CD4-positive, alpha-beta T cell (primary cell): ENCODE results near the gene TNK2. TPM values are rescaled to one million over a fixed set of nuclear protein-coding genes. Genes with fewer than 3 reads are reported as not detected.
"Not testable (repeated sequence)": the region's sequence is repeated elsewhere in the genome, so short reads cannot be mapped to it uniquely, and the experiment has no call there.

Source experiments
- ATAC-seq: fragments of 200-7000 bp; cut with Tn5 transposase; one replicate; pipeline ENCODE4 v1.10.0; 2022; ENCODE audit warnings: mild to moderate bottlenecking; ENCODE audit not compliant: poor library complexity
- CTCF ChIA-PET: fragments of 350-600 bp; sonication (Branson Sonifier 250); formaldehyde crosslinking; loops from one replicate; lab custom pipeline; 2021; ENCODE audit warnings: antibody characterized with exemption, inconsistent platforms; lab: Charles Lee
- POLR2A ChIA-PET: fragments of 350-600 bp; sonication (Branson Sonifier 250); formaldehyde crosslinking; loops from one replicate; lab custom pipeline; 2021; ENCODE audit warnings: antibody characterized with exemption, inconsistent platforms; lab: Charles Lee
- DNase-seq, 14 experiments: peaks; one replicate each; pipeline ENCODE4 v3.0.0-alpha.2; 2013 to 2020; ENCODE audit warnings: mixed read lengths in 2 of 14
- H3K27ac ChIP-seq, 2 donors: one replicate each; pipeline versions ENCODE4 v1.5.1 to v1.7.0; 2013; ENCODE audit warnings: low read length in 2 of 2, low read depth in 1 of 2, mild to moderate bottlenecking in 1 of 2
- H3K27me3 ChIP-seq, 2 experiments: 1 replicate in 1 of 2; 2 replicates in 1 of 2; pipeline versions ENCODE4 v1.6.1 to v1.7.0; 2013; ENCODE audit warnings: low read length in 2 of 2, control low read depth in 1 of 2, mild to moderate bottlenecking in 1 of 2, moderate library complexity in 1 of 2; ENCODE audit not compliant: insufficient read depth in 2 of 2, control insufficient read depth in 1 of 2
- H3K36me3 ChIP-seq: one replicate; pipeline ENCODE4 v1.6.1; 2013; ENCODE audit warnings: low read length, control low read depth; ENCODE audit not compliant: insufficient read depth
- H3K4me1 ChIP-seq: one replicate; pipeline ENCODE4 v1.6.1; 2013; ENCODE audit warnings: low read length, control low read depth; ENCODE audit not compliant: insufficient read depth
- H3K4me3 ChIP-seq: one replicate; pipeline ENCODE4 v1.5.1; 2013; ENCODE audit warnings: mild to moderate bottlenecking, low read length, moderate library complexity
- H3K9me3 ChIP-seq, 2 experiments: 1 replicate in 1 of 2; 2 replicates in 1 of 2; pipeline versions ENCODE4 v1.6.1 to v1.7.0; 2013; ENCODE audit warnings: low read length in 2 of 2, mild to moderate bottlenecking in 2 of 2, control low read depth in 1 of 2, moderate library complexity in 1 of 2; ENCODE audit not compliant: control insufficient read depth in 1 of 2, insufficient read depth in 1 of 2
- H3K27ac Mint-ChIP-seq: one replicate; pipeline ENCODE4 v1.8.0; 2020; ENCODE audit warnings: mixed read lengths
- H3K27me3 Mint-ChIP-seq: one replicate; pipeline ENCODE4 v1.8.0; 2021; ENCODE audit warnings: mixed read lengths
- H3K36me3 Mint-ChIP-seq: one replicate; pipeline ENCODE4 v1.8.0; 2021; ENCODE audit warnings: low read depth, mixed read lengths
- H3K4me1 Mint-ChIP-seq: one replicate; pipeline ENCODE4 v1.8.0; 2021; ENCODE audit warnings: low read depth, mixed read lengths
- H3K4me3 Mint-ChIP-seq: one replicate; pipeline ENCODE4 v1.8.0; 2020; ENCODE audit warnings: mild to moderate bottlenecking, mixed read lengths
- H3K9me3 Mint-ChIP-seq: one replicate; pipeline ENCODE4 v1.8.0; 2020; ENCODE audit warnings: mixed read lengths
- CTCF ChIP-seq: fragments of 200-600 bp; IDR thresholded peaks from one replicate; pipeline ENCODE4 v1.8.0; 2022; ENCODE audit warnings: antibody characterized with exemption, mild to moderate bottlenecking
- intact Hi-C, 2 experiments: fragments of 100-400 bp; cut with DNase I in 1 of 2; cut with micrococcal nuclease in 1 of 2; formaldehyde crosslinking; loops; one replicate each; pipeline versions ENCODE4 v1.15.1 to v1.9.0; 2023 to 2025; cut with DNase I, micrococcal nuclease
- total RNA-seq, 174 experiments: library from RNA in 2 of 174; stranded (reverse) in 2 of 174; gene quantifications; one replicate each; pipeline ENCODE4 v1.2.3 and lab custom pipeline; 2021 to 2026

TNK2 gene
- total RNA-seq, 2 experiments from 2014 or later: 161 to 171 TPM

DNA sequence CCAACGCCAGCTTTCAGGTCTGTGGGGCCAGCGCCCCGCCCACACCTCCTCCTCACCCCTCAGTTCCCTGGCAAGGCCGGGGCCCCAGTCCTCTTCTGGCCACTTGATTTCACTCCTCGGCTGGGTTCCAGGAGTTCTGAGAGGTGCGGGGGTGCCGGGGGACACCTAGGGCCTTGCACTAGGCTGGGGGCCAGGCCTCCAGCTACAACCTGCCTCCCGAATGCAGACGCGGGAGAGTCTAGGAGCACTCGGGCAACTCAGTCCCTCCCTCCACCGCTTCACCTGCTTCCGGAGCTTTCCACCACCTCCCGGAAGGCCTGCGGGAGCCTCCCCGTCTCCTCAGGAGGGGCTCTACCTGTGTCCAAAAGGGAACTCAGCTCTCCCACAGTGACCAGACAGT lies 35.6 kb downstream of the TNK2 start:
- no peaks in the 10 kb centered on the region for H3K27me3 ChIP-seq
- no peak overlapping the region for H3K4me3 ChIP-seq
- CTCF ChIA-PET: interaction anchor here (0.7 kb wide), 1 partner anchor 13 kb away, joined by 3 read pairs; no protein-coding TSS in a partner anchor
- peaks cover 17% of the 10 kb centered on the region for H3K4me1 ChIP-seq
- POLR2A ChIA-PET: no interaction called here
- no peak for TF ChIP-seq CTCF
- no peaks in the 10 kb centered on the region for H3K4me1 Mint-ChIP-seq
- no peak overlapping the region for H3K27ac ChIP-seq
- no peaks in the 10 kb centered on the region for H3K9me3 Mint-ChIP-seq
- peaks cover 38% of the 10 kb centered on the region for H3K36me3 Mint-ChIP-seq
- H3K27me3 Mint-ChIP-seq: no peaks in the 10 kb centered on the region
- peaks cover 76% of the 10 kb centered on the region for H3K36me3 ChIP-seq
- no peaks in the 10 kb centered on the region for H3K9me3 ChIP-seq
- ATAC-seq (no peak), DNase-seq (no peak)
- intact Hi-C loops: no loop called here
- no peak overlapping the region for H3K27ac Mint-ChIP-seq
- H3K4me3 Mint-ChIP-seq: no peak overlapping the region

GRCh38 chr3:195872097-195872496 lies 36.3 kb downstream of the TNK2 start:
- CTCF ChIA-PET: no interaction called here
- POLR2A ChIA-PET: interaction anchor here (1.4 kb wide), 1 partner anchor 35 kb away, joined by 3 read pairs; no protein-coding TSS in a partner anchor

GRCh38 chr3:195871686-195872085 lies 36.7 kb downstream of the TNK2 start:
- ChIA-PET CTCF (interaction anchor here (1.1 kb wide), 1 partner anchor 43 kb away, joined by 3 read pairs; no protein-coding TSS in a partner anchor), POLR2A (interaction anchor here (1.4 kb wide), 1 partner anchor 35 kb away, joined by 3 read pairs; no protein-coding TSS in a partner anchor)
- peaks cover 28% of the 10 kb centered on the region for H3K36me3 Mint-ChIP-seq
- ATAC-seq, H3K27ac ChIP-seq, H3K4me3 Mint-ChIP-seq, H3K27me3 Mint-ChIP-seq, H3K9me3 Mint-ChIP-seq, H3K4me1 Mint-ChIP-seq, H3K27ac Mint-ChIP-seq, intact Hi-C loops, H3K27me3 ChIP-seq, H3K4me3 ChIP-seq, DNase-seq, H3K4me1 ChIP-seq, H3K9me3 ChIP-seq: not testable (repeated sequence)
- H3K36me3 ChIP-seq: peaks cover 75% of the 10 kb centered on the region

More at GRCh38 chr3:195872097-195872496, 36.3 kb downstream of the TNK2 start:
- no peaks in the 10 kb centered on the region for H3K27me3 ChIP-seq
- DNase-seq (no peak), ATAC-seq (no peak)
- Mint-ChIP-seq H3K36me3 (peaks cover 31% of the 10 kb centered on the region), H3K27me3 (no peaks in the 10 kb centered on the region), H3K4me3 (no peak overlapping the region), H3K4me1 (no peaks in the 10 kb centered on the region), H3K9me3 (no peaks in the 10 kb centered on the region), H3K27ac (no peak overlapping the region)
- no peaks in the 10 kb centered on the region for H3K9me3 ChIP-seq
- no peak overlapping the region for H3K4me3 ChIP-seq
- peaks cover 10% of the 10 kb centered on the region for H3K4me1 ChIP-seq
- intact Hi-C loops: no loop called here
- H3K36me3 ChIP-seq: peaks cover 74% of the 10 kb centered on the region
- H3K27ac ChIP-seq: no peak overlapping the region
- TF ChIP-seq CTCF: no peak

DNA sequence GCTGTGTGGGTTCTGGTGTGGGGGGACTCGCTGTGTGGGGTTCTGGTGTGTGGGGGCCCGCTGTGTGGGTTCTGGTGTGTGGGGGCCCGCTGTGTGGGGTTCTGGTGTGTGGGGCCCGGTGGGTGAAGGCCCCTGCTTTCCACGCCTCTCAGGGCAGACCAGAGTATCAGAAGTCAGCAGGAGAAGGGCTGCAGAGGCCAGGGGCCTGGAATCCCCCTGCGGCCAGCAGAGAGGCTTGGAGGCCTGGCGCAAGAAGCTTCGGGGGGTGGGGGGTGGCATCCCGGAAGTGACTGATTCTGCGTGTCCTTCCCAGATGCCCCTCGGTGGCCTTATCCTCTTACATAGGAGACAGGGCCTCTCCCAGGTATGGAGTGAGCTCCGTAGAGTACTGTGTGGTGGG lies 37.4 kb downstream of the TNK2 start:
- H3K9me3 Mint-ChIP-seq: no peaks in the 10 kb centered on the region
- Histone ChIP-seq H3K36me3 (peaks cover 72% of the 10 kb centered on the region), H3K4me1 (no peaks in the 10 kb centered on the region), H3K4me3 (no peak overlapping the region), H3K27me3 (no peaks in the 10 kb centered on the region), H3K27ac (no peak overlapping the region), H3K9me3 (no peaks in the 10 kb centered on the region)
- H3K27ac Mint-ChIP-seq: no peak overlapping the region
- no peaks in the 10 kb centered on the region for H3K27me3 Mint-ChIP-seq
- H3K36me3 Mint-ChIP-seq: peaks cover 24% of the 10 kb centered on the region
- ChIA-PET POLR2A (interaction anchor here (1.4 kb wide), 1 partner anchor 36 kb away, joined by 3 read pairs; no protein-coding TSS in a partner anchor), CTCF (interaction anchor here (1.1 kb wide), 1 partner anchor 44 kb away, joined by 3 read pairs; no protein-coding TSS in a partner anchor)
- DNase-seq (no peak), ATAC-seq (no peak)
- no peaks in the 10 kb centered on the region for H3K4me1 Mint-ChIP-seq
- no peak overlapping the region for H3K4me3 Mint-ChIP-seq
- no peak for TF ChIP-seq CTCF
- intact Hi-C loops: no loop called here
